ENCODE results near the gene SEMG2. TPM values are rescaled to one million over a fixed set of nuclear protein-coding genes. Genes with fewer than 3 reads are reported as not detected.
A peak's percentile ranks its signal among the peaks of the same experiment; 100 is the strongest.

Gene SEMG2
- total and polyA plus RNA-seq, 2 experiments from 2014 or later, result not detected

- no peak for TF ChIP-seq CTCF (IDR thresholded peaks at IDR 0.05; ENCODE audit: low read depth, low read length)
- Histone ChIP-seq H3K4me1 (ENCODE audit: low read depth) (no peaks in the 10 kb centered on the region), H3K27me3 (peaks cover 10% of the 10 kb centered on the region)
Observed at GRCh38 chr20:45218124-45218523, 3.0 kb upstream of the SEMG2 start.

GRCh38 chr20:45218636-45219035, 2.5 kb upstream of the SEMG2 start:
- no peak overlapping the region for H3K27ac ChIP-seq
- no peaks in the 10 kb centered on the region for H3K9me3 ChIP-seq (ENCODE audit: low read depth)

More at GRCh38 chr20:45218124-45218523, 3.0 kb upstream of the SEMG2 start:
- Histone ChIP-seq H3K9me3 (ENCODE audit: low read depth) (no peaks in the 10 kb centered on the region), H3K36me3 (no peaks in the 10 kb centered on the region), H3K27ac (no peak overlapping the region), H3K4me3 (no peak overlapping the region)
- no peak for DNase-seq (ENCODE audit: low read depth in 1 of 2, low spot score in 1 of 2)

DNA sequence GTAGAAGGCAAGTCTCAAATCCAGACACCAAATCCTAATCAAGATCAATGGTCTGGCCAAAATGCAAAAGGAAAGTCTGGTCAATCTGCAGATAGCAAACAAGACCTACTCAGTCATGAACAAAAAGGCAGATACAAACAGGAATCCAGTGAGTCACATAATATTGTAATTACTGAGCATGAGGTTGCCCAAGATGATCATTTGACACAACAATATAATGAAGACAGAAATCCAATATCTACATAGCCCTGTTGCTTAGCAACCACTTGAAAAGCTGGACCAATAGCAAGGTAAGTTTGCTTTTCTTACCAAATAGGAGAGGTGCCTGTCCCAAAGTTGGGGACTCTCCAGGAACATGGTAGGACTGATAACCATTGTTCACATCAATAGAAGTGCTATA, 2.0 kb downstream of the SEMG2 start:
- TF ChIP-seq CTCF (IDR thresholded peaks at IDR 0.05; ENCODE audit: low read depth, low read length), result no peak

More at GRCh38 chr20:45218636-45219035, 2.5 kb upstream of the SEMG2 start:
- no peaks in the 10 kb centered on the region for H3K4me1 ChIP-seq (ENCODE audit: low read depth)
- no peak overlapping the region for H3K4me3 ChIP-seq
- DNase-seq (ENCODE audit: low read depth in 1 of 2, low spot score in 1 of 2), result no peak
- H3K36me3 ChIP-seq, result no peaks in the 10 kb centered on the region
- peaks cover 10% of the 10 kb centered on the region for H3K27me3 ChIP-seq
- no peak for TF ChIP-seq CTCF (IDR thresholded peaks at IDR 0.05; ENCODE audit: low read depth, low read length)

DNA sequence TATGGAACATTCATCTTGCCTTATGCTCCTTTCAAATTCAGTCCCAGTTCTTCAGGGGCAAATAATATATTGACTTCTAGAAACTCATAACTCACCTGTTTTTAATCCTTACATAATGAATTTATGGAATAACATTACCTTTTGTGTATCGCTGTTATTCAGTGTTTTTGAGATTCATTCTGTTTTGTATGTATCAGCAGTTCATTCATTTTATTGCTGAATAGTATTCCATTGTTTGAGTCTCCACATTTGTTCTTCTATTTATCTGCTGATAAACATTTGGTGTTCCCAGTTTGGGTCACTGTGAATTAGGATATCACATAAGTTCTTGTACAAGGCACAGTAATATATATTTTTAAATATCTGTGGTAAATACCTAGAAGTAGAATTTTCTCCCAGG, 5.1 kb downstream of the SEMG2 start:
- Histone ChIP-seq H3K9me3 (ENCODE audit: low read depth) (no peaks in the 10 kb centered on the region), H3K36me3 (no peaks in the 10 kb centered on the region), H3K27ac (no peak overlapping the region), H3K4me3 (no peak overlapping the region), H3K27me3 (peaks cover 36% of the 10 kb centered on the region), H3K4me1 (ENCODE audit: low read depth) (no peaks in the 10 kb centered on the region)
- no peak for DNase-seq (ENCODE audit: low read depth in 1 of 2, low spot score in 1 of 2)
- TF ChIP-seq CTCF (IDR thresholded peaks at IDR 0.05; ENCODE audit: low read depth, low read length), result no peak

More for the DNA sequence above, 2.0 kb downstream of the SEMG2 start:
- DNase-seq (ENCODE audit: low read depth in 1 of 2, low spot score in 1 of 2), result no peak
- peaks cover 32% of the 10 kb centered on the region for H3K27me3 ChIP-seq
- H3K4me1 ChIP-seq (ENCODE audit: low read depth), result no peaks in the 10 kb centered on the region
- no peaks in the 10 kb centered on the region for H3K36me3 ChIP-seq
- H3K9me3 ChIP-seq (ENCODE audit: low read depth), result no peaks in the 10 kb centered on the region
- no peak overlapping the region for H3K27ac ChIP-seq
- no peak overlapping the region for H3K4me3 ChIP-seq

GRCh38 chr20:45229264-45230056, 8.3 kb downstream of the SEMG2 start:
- peaks cover 26% of the 10 kb centered on the region for H3K27me3 ChIP-seq
- H3K27ac ChIP-seq, result no peak overlapping the region
- no peaks in the 10 kb centered on the region for H3K36me3 ChIP-seq
- peak in 1 of 2 donors; percentile 21 for DNase-seq (ENCODE audit: low read depth in 1 of 2, low spot score in 1 of 2)
- H3K4me1 ChIP-seq (ENCODE audit: low read depth), result no peaks in the 10 kb centered on the region
- no peak overlapping the region for H3K4me3 ChIP-seq
- H3K9me3 ChIP-seq (ENCODE audit: low read depth), result no peaks in the 10 kb centered on the region
- peak; percentile 53 for TF ChIP-seq CTCF (IDR thresholded peaks at IDR 0.05; ENCODE audit: low read depth, low read length)

Measured in cardiac muscle cell (in vitro differentiated cells and primary cell).